ENCODE measurements around the gene PEAK1.

DNA sequence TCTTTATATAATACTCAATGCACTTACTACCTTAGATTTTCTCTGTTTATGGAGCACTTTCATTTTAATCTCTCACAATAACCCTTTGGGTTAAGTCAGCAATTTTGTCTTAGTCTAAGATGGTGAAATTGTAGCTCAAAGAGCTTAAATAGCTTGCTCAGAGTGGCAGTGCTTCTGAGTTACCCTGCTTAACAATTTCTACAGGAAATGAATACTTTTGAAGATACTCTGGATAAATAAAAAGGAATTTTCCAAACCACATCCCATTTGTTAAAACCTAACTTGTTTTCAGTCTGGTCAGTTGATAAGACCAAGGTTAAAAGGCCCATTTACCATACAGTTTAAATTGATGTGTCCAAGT is 38.0 kb upstream of the PEAK1 start:
- TF ChIP-seq GATA2 (IDR thresholded peaks at IDR 0.05; ENCODE audit: low read depth, low read length) = no peak
- no peak for TF ChIP-seq GATA3 (IDR thresholded peaks at IDR 0.05; ENCODE audit: low read depth, low read length)

Data from SH-SY5Y (cell line).